SK-N-SH (cell line): ENCODE results near the gene CYP2W1. TPM values are rescaled to one million over a fixed set of nuclear protein-coding genes. Genes with fewer than 3 reads are reported as not detected.

Experiments used
- CTCF ChIA-PET: fragments of 300-600, 350-600 bp; formaldehyde crosslinking; extraction: SDS; loops from one replicate; lab custom pipeline; 2021; lab: Yijun Ruan, JAX
- POLR2A ChIA-PET: fragments of 350-600 bp; sonication (Branson Sonifier 250); formaldehyde crosslinking; extraction: SDS; loops from one replicate; lab custom pipeline; 2020; ENCODE audit warnings: antibody characterized with exemption, inconsistent platforms; lab: Yijun Ruan, JAX
- DNase-seq: peaks from one replicate; pipeline ENCODE4 v3.0.0; 2012
- H2AFZ ChIP-seq: fragments of 200-600 bp; sonication (generic); 2 replicates; pipeline ENCODE4 v1.8.1; 2016; ENCODE audit warnings: antibody characterized with exemption, mild to moderate bottlenecking, low read depth
- H3F3A ChIP-seq: fragments of 200-600 bp; sonication (generic); replicated peaks from 2 replicates; pipeline ENCODE3; 2016; ENCODE audit warnings: antibody characterized with exemption, mild to moderate bottlenecking; ENCODE audit not compliant: insufficient read depth
- H3K27ac ChIP-seq, 2 experiments: fragments of 200-500 bp in 1 of 2; fragments of 200-600 bp in 1 of 2; sonication (Bioruptor generic) in 1 of 2; sonication (generic), shearing (Covaris generic) in 1 of 2; 2 replicates each; pipeline versions ENCODE4 v1.5.1 to v1.6.1; 2014 to 2016; ENCODE audit warnings: low read depth in 2 of 2, inconsistent platforms in 1 of 2, low read length in 1 of 2, mild to moderate bottlenecking in 1 of 2, mixed read lengths in 1 of 2
- H3K27me3 ChIP-seq: fragments of 200-600 bp; sonication (generic), shearing (Covaris generic); 2 replicates; pipeline ENCODE4 v1.6.1; 2016; ENCODE audit warnings: mixed run types; ENCODE audit not compliant: insufficient read depth
- H3K36me3 ChIP-seq, 2 experiments: fragments of 200-500 bp in 1 of 2; fragments of 200-600 bp in 1 of 2; sonication (Bioruptor generic) in 1 of 2; sonication (generic) in 1 of 2; replicated peaks in 1 of 2; 2 replicates each; pipeline versions ENCODE3 to v1.5.1; 2014 to 2016; ENCODE audit warnings: low read length in 1 of 2, mild to moderate bottlenecking in 1 of 2; ENCODE audit not compliant: insufficient read depth in 2 of 2, control insufficient read depth in 1 of 2
- H3K4me1 ChIP-seq, 2 experiments: fragments of 200-500 bp in 1 of 2; fragments of 200-600 bp in 1 of 2; sonication (Bioruptor generic) in 1 of 2; sonication (generic), shearing (Covaris generic) in 1 of 2; 2 replicates each; pipeline versions ENCODE4 v1.5.1 to v1.6.1; 2014 to 2016; ENCODE audit warnings: low read depth in 1 of 2, low read length in 1 of 2, mixed run types in 1 of 2; ENCODE audit not compliant: insufficient read depth in 2 of 2, control insufficient read depth in 1 of 2
- H3K4me2 ChIP-seq: fragments of 200-600 bp; sonication (generic), shearing (Covaris generic); 2 replicates; pipeline ENCODE4 v1.6.1; 2017; ENCODE audit warnings: mixed run types
- H3K4me3 ChIP-seq, 2 experiments: fragments of 200-500 bp in 1 of 2; fragments of 200-600 bp in 1 of 2; sonication (Bioruptor generic) in 1 of 2; sonication (generic), shearing (Covaris generic) in 1 of 2; 2 replicates each; pipeline versions ENCODE4 v1.5.1 to v1.8.1; 2014 to 2016; ENCODE audit warnings: low read depth in 2 of 2, inconsistent platforms in 1 of 2, low read length in 1 of 2, mild to moderate bottlenecking in 1 of 2, mixed read lengths in 1 of 2, moderate library complexity in 1 of 2
- H3K79me2 ChIP-seq: fragments of 200-600 bp; sonication (generic); 2 replicates; pipeline ENCODE4 v1.8.1; 2017; ENCODE audit warnings: mild to moderate bottlenecking; ENCODE audit not compliant: insufficient read depth
- H3K9ac ChIP-seq: fragments of 200-600 bp; sonication (generic); 2 replicates; pipeline ENCODE4 v1.6.1; 2017; ENCODE audit warnings: mixed run types
- H3K9me2 ChIP-seq: fragments of 200-600 bp; sonication (generic); 2 replicates; pipeline ENCODE4 v1.6.1; 2017; ENCODE audit warnings: mixed run types
- H3K9me3 ChIP-seq: fragments of 200-600 bp; sonication (generic); 2 replicates; pipeline ENCODE4 v1.6.1; 2017; ENCODE audit warnings: mixed run types, mild to moderate bottlenecking, moderate library complexity
- H4K20me1 ChIP-seq: fragments of 200-600 bp; sonication (generic); 2 replicates; pipeline ENCODE4 v1.6.1; 2017; ENCODE audit warnings: mild to moderate bottlenecking, mixed run types; ENCODE audit not compliant: insufficient read depth
- CHD2 ChIP-seq: fragments of 150-350 bp; IDR thresholded peaks from 2 replicates; pipeline ENCODE4 v1.6.1; 2018; ENCODE audit warnings: low read length; ENCODE audit not compliant: partially characterized antibody
- FOSL2 ChIP-seq: IDR thresholded peaks from 2 replicates; pipeline ENCODE4 v1.4.0; 2012; ENCODE audit warnings: low read depth, mild to moderate bottlenecking, moderate library complexity, borderline replicate concordance
- GABPA ChIP-seq: IDR thresholded peaks from 2 replicates; pipeline ENCODE4 v1.4.0; 2012; ENCODE audit warnings: low read depth, mild to moderate bottlenecking
- GATA2 ChIP-seq: sonication (generic); formaldehyde crosslinking; IDR thresholded peaks from 2 replicates; pipeline ENCODE4 v1.5.0; 2020; ENCODE audit warnings: mild to moderate bottlenecking, missing genetic modification reagents
- MEF2A ChIP-seq: IDR thresholded peaks from 2 replicates; pipeline ENCODE4 v1.4.0; 2012; ENCODE audit warnings: low read depth, borderline replicate concordance
- POLR2AphosphoS5 ChIP-seq: IDR thresholded peaks from 2 replicates; pipeline ENCODE4 v1.6.1; 2012; ENCODE audit warnings: low read depth, low read length
- RFX5 ChIP-seq: IDR thresholded peaks from 2 replicates; pipeline ENCODE4 v1.6.1; 2012; ENCODE audit warnings: mild to moderate bottlenecking, improper control_type of control experiment, low read length
- RXRA ChIP-seq: IDR thresholded peaks from 2 replicates; pipeline ENCODE4 v1.4.0; 2012; ENCODE audit warnings: low read depth, mild to moderate bottlenecking, borderline replicate concordance
- SIN3A ChIP-seq: IDR thresholded peaks from 2 replicates; pipeline ENCODE4 v1.6.1; 2012; ENCODE audit warnings: low read depth, mild to moderate bottlenecking, low read length, moderate library complexity, borderline replicate concordance
- SMC3 ChIP-seq: IDR thresholded peaks from 2 replicates; pipeline ENCODE4 v1.6.1; 2012; ENCODE audit warnings: low read depth, low read length, improper control_type of control experiment
- TAF1 ChIP-seq: IDR thresholded peaks from 2 replicates; pipeline ENCODE4 v1.6.1; 2012; ENCODE audit warnings: low read depth, mild to moderate bottlenecking, low read length, moderate library complexity, borderline replicate concordance
- TCF12 ChIP-seq: IDR thresholded peaks from 2 replicates; pipeline ENCODE4 v1.4.0; 2012
- TEAD4 ChIP-seq: IDR thresholded peaks from 2 replicates; pipeline ENCODE4 v1.4.0; 2012; ENCODE audit warnings: mild to moderate bottlenecking, borderline replicate concordance; ENCODE audit not compliant: insufficient read depth
- YY1 ChIP-seq: IDR thresholded peaks from 2 replicates; pipeline ENCODE4 v1.4.0; 2012; ENCODE audit warnings: low read depth, mild to moderate bottlenecking
- WGBS: methylation state at CpG from one replicate; pipeline ENCODE4 v1.1.6; 2017; ENCODE audit warnings: low lambda C conversion rate; 5-methylcytosine and 5-hydroxymethylcytosine counted together
- polyA plus RNA-seq, 3 experiments: library from polyadenylated mRNA; depleted of rRNA; stranded (reverse); fragments of >200 nt; gene quantifications; 2 replicates each; pipeline ENCODE4 v1.2.3, GENCODE V29; 2012
- TF ChIP-seq, protein P1 (sequence below): IDR thresholded peaks from 2 replicates; pipeline ENCODE4; 2012
- TF ChIP-seq, protein P2 (sequence below): IDR thresholded peaks from 2 replicates; pipeline ENCODE4 v1.4.0; 2012; ENCODE audit warnings: low read depth, borderline replicate concordance
- TF ChIP-seq, protein P3 (sequence below): fragments of 150-350 bp; IDR thresholded peaks from 2 replicates; pipeline ENCODE4 v1.6.1; 2017; ENCODE audit warnings: antibody characterized with exemption, low read length, low read depth, borderline replicate concordance
- TF ChIP-seq, protein P4 (sequence below): fragments of 150-350 bp; IDR thresholded peaks from 2 replicates; pipeline ENCODE4 v1.6.1; 2016; ENCODE audit warnings: mild to moderate bottlenecking, low read depth, low read length
- TF ChIP-seq, protein P5 (sequence below): fragments of 200-600 bp; sonication (generic); IDR thresholded peaks from 2 replicates; pipeline ENCODE4 v1.6.1; 2017; ENCODE audit warnings: antibody characterized with exemption, mild to moderate bottlenecking, moderate library complexity

The CYP2W1 gene
- polyA plus RNA-seq, 1 of the 3 experiments (the other 2 are of a cell fraction): 0.10 TPM

DNA sequence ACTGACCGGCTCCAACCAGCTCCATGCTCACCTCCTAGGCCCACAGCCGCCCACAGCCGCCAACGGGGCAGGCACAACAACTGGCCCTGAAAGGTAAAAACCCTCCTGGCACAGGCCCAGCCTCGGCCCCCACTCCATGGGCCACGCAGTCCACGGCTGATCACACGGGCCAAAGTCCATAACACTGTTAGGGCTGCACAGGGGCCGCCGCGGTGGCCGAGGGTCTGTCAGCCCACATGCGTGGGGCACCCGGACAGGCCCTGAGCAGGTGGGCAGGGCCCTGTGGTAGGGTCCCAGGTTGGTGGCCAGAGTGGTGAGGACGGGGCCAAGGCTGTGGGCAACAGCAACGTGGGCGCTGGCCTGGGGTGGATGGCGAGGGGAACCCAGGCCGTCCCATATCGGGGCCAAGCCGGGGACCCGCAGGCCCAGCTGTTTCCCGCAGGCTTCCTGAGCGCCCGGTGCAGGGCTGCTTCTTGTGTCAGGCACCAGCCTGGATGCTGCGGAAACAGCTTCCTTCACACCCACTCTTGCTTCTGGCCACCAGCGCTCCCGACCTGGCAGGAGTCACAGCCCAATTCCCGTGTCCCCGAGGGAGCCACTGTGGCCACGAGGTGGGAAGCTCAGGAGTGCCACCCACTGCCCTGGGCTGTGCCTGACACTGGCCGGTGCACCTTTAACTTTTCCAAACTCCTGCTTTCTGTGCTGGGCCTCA is 29.2 kb downstream of the CYP2W1 start:
- H3K4me2 ChIP-seq: no peak overlapping the region
- TF ChIP-seq POLR2AphosphoS5: no peak
- TF ChIP-seq, protein P1, sequence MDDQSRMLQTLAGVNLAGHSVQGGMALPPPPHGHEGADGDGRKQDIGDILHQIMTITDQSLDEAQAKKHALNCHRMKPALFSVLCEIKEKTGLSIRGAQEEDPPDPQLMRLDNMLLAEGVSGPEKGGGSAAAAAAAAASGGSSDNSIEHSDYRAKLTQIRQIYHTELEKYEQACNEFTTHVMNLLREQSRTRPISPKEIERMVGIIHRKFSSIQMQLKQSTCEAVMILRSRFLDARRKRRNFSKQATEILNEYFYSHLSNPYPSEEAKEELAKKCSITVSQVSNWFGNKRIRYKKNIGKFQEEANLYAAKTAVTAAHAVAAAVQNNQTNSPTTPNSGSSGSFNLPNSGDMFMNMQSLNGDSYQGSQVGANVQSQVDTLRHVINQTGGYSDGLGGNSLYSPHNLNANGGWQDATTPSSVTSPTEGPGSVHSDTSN: no peak
- TF ChIP-seq, protein P2, sequence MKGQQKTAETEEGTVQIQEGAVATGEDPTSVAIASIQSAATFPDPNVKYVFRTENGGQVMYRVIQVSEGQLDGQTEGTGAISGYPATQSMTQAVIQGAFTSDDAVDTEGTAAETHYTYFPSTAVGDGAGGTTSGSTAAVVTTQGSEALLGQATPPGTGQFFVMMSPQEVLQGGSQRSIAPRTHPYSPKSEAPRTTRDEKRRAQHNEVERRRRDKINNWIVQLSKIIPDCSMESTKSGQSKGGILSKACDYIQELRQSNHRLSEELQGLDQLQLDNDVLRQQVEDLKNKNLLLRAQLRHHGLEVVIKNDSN: no peak
- no peak for TF ChIP-seq RFX5
- TF ChIP-seq TEAD4: no peak
- TF ChIP-seq TCF12: no peak
- no peak for TF ChIP-seq FOSL2
- TF ChIP-seq, protein P3, sequence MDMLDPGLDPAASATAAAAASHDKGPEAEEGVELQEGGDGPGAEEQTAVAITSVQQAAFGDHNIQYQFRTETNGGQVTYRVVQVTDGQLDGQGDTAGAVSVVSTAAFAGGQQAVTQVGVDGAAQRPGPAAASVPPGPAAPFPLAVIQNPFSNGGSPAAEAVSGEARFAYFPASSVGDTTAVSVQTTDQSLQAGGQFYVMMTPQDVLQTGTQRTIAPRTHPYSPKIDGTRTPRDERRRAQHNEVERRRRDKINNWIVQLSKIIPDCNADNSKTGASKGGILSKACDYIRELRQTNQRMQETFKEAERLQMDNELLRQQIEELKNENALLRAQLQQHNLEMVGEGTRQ: no peak
- no peak for TF ChIP-seq MEF2A
- TF ChIP-seq SIN3A: no peak
- TF ChIP-seq GATA2: no peak
- no peak for TF ChIP-seq SMC3
- no peak for TF ChIP-seq RXRA
- TF ChIP-seq TAF1: no peak
- CTCF ChIA-PET: interaction anchor here (1.2 to 5.4 kb wide), 4 partner anchors 19 to 142 kb away, joined by 3 to 36 read pairs (median 6); no protein-coding TSS in a partner anchor
- peaks cover 0 to 3% of the 10 kb centered on the region in 2 experiments; a peak in 1 of 4 replicates for H3K4me1 ChIP-seq
- no peaks in the 10 kb centered on the region for H3K9me2 ChIP-seq
- peaks cover 84% of the 10 kb centered on the region for H4K20me1 ChIP-seq
- no peak overlapping the region for H2AFZ ChIP-seq
- no peaks in the 10 kb centered on the region for H3K9me3 ChIP-seq
- H3K79me2 ChIP-seq: peaks cover 49% of the 10 kb centered on the region; the same call in 1 of the 2 replicates
- WGBS: 93% methylated on average over 20 of the region's 32 CpGs
- peaks cover 8% of the 10 kb centered on the region for H3F3A ChIP-seq
- H3K36me3 ChIP-seq: peaks cover 8 to 18% of the 10 kb centered on the region in 2 experiments
- no peak overlapping the region for H3K27ac ChIP-seq
- H3K9ac ChIP-seq: no peak overlapping the region
- no peak overlapping the region for H3K4me3 ChIP-seq
- POLR2A ChIA-PET: no interaction called here
- no peaks in the 10 kb centered on the region for H3K27me3 ChIP-seq
- DNase-seq: no peak

DNA sequence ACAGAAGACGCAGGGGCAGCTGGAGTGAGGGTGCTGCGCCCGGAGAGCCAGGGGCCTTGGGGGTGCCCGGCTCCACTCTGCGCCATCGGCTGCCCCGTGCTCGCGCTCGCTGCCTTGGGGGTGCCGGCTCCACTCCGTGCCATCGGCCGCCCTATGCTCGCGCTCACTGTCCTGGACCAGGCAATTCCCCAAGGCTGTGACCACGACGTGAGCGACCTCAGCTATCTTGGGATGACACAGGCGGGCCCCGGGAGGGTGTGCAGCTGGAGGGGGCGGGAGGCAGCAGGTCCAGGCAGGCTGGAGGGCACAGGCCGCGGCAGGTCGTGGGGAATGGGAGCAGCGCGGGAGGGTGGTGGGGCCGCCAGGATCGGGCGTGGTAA is 29.7 kb downstream of the CYP2W1 start:
- Histone ChIP-seq H3K36me3 (peaks cover 8 to 15% of the 10 kb centered on the region in 2 experiments), H4K20me1 (peaks cover 90% of the 10 kb centered on the region), H3K27me3 (no peaks in the 10 kb centered on the region), H3K27ac (no peak overlapping the region), H3K9ac (no peak overlapping the region), H3K4me2 (no peak overlapping the region), H2AFZ (no peak overlapping the region), H3K4me1 (peaks cover 0 to 3% of the 10 kb centered on the region in 2 experiments; a peak in 1 of 4 replicates), H3K9me3 (no peaks in the 10 kb centered on the region), H3K79me2 (peaks cover 54% of the 10 kb centered on the region; the same call in 1 of the 2 replicates), H3K9me2 (no peaks in the 10 kb centered on the region), H3F3A (peaks cover 8% of the 10 kb centered on the region), H3K4me3 (no peak overlapping the region)
- no peak for DNase-seq
- ChIA-PET CTCF (interaction anchor here (1.2 to 5.4 kb wide), 4 partner anchors 20 to 142 kb away, joined by 3 to 36 read pairs (median 6); no protein-coding TSS in a partner anchor), POLR2A (no interaction called here)
- 95% methylated on average over 30 of the region's 30 CpGs for WGBS
- TF ChIP-seq TEAD4 (no peak), GABPA (no peak), YY1 (no peak), CHD2 (no peak)
- TF ChIP-seq, protein P4, sequence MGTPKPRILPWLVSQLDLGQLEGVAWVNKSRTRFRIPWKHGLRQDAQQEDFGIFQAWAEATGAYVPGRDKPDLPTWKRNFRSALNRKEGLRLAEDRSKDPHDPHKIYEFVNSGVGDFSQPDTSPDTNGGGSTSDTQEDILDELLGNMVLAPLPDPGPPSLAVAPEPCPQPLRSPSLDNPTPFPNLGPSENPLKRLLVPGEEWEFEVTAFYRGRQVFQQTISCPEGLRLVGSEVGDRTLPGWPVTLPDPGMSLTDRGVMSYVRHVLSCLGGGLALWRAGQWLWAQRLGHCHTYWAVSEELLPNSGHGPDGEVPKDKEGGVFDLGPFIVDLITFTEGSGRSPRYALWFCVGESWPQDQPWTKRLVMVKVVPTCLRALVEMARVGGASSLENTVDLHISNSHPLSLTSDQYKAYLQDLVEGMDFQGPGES: no peak
- TF ChIP-seq, protein P5, sequence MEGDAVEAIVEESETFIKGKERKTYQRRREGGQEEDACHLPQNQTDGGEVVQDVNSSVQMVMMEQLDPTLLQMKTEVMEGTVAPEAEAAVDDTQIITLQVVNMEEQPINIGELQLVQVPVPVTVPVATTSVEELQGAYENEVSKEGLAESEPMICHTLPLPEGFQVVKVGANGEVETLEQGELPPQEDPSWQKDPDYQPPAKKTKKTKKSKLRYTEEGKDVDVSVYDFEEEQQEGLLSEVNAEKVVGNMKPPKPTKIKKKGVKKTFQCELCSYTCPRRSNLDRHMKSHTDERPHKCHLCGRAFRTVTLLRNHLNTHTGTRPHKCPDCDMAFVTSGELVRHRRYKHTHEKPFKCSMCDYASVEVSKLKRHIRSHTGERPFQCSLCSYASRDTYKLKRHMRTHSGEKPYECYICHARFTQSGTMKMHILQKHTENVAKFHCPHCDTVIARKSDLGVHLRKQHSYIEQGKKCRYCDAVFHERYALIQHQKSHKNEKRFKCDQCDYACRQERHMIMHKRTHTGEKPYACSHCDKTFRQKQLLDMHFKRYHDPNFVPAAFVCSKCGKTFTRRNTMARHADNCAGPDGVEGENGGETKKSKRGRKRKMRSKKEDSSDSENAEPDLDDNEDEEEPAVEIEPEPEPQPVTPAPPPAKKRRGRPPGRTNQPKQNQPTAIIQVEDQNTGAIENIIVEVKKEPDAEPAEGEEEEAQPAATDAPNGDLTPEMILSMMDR: no peak
- TF ChIP-seq, protein P3: no peak
- TF ChIP-seq, protein P1: no peak
